HG03108 (cell line): ENCODE measurements around the gene OOSP4A.
"Not testable (repeated sequence)": the region's sequence is repeated elsewhere in the genome, so short reads cannot be mapped to it uniquely, and the experiment has no call there.

Experiments
- ATAC-seq: cut with Tn5 transposase; IDR thresholded peaks from one replicate; pipeline ENCODE4 v1.9.1; 2021; ENCODE audit warnings: moderate library complexity; ENCODE audit not compliant: unreplicated experiment

OOSP4A gene

GRCh38 chr11:59973097-59973496 lies 9.3 kb downstream of the OOSP4A start:
- no peak for ATAC-seq

GRCh38 chr11:59981106-59981770 lies 17.4 kb downstream of the OOSP4A start:
- ATAC-seq, result no peak

- not testable (repeated sequence) for ATAC-seq
These were observed 18.2 kb downstream of the OOSP4A start for GRCh38 chr11:59982037-59982436.

- no peak for ATAC-seq
These were observed 19.4 kb downstream of the OOSP4A start for GRCh38 chr11:59983212-59983611.

GRCh38 chr11:59984368-59984767 lies 20.5 kb downstream of the OOSP4A start:
- no peak for ATAC-seq

GRCh38 chr11:59990421-59990820 lies 26.6 kb downstream of the OOSP4A start:
- ATAC-seq, result no peak

- no peak for ATAC-seq
These were observed 28.6 kb downstream of the OOSP4A start for GRCh38 chr11:59992425-59992824.

- ATAC-seq, result no peak
These were observed 34.0 kb downstream of the OOSP4A start for GRCh38 chr11:59997800-59998199.

GRCh38 chr11:59999691-60000090 lies 35.9 kb downstream of the OOSP4A start:
- no peak for ATAC-seq

GRCh38 chr11:60003729-60004128 lies 39.9 kb downstream of the OOSP4A start:
- no peak for ATAC-seq

GRCh38 chr11:60005360-60005759 lies 41.5 kb downstream of the OOSP4A start:
- ATAC-seq, result no peak

GRCh38 chr11:60016881-60017280 lies 53.0 kb downstream of the OOSP4A start, which contains the start of gene OOSP4B:
Gene OOSP4B (plus strand): TSS chr11:60017181.
- ATAC-seq, result no peak

GRCh38 chr11:60018058-60018457 lies 54.2 kb downstream of the OOSP4A start:
- ATAC-seq, result no peak
